ENCODE data around the gene C2CD4C.
"Not testable (repeated sequence)": the region's sequence is repeated elsewhere in the genome, so short reads cannot be mapped to it uniquely, and the experiment has no call there.

Gene C2CD4C

GRCh38 chr19:437041-437440, 28.1 kb upstream of the C2CD4C start:
- DNase-seq, result no peak

GRCh38 chr19:436413-436950, 27.5 kb upstream of the C2CD4C start:
- no peak for DNase-seq

- peak; percentile 41 for DNase-seq
Observed at GRCh38 chr19:435707-436412, 26.9 kb upstream of the C2CD4C start.

- DNase-seq, result peak; percentile 39
Observed at GRCh38 chr19:435056-435706, 26.2 kb upstream of the C2CD4C start.

- no peak for DNase-seq
Observed at GRCh38 chr19:434152-434960, 25.4 kb upstream of the C2CD4C start.

GRCh38 chr19:430701-431100, 21.8 kb upstream of the C2CD4C start:
- DNase-seq, result no peak

GRCh38 chr19:428149-428548, 19.2 kb upstream of the C2CD4C start:
- DNase-seq, result peak; percentile 44

GRCh38 chr19:427675-428074, 18.7 kb upstream of the C2CD4C start:
- not testable (repeated sequence) for DNase-seq

- DNase-seq, result peak; percentile 44
Observed at GRCh38 chr19:426725-427445, 17.9 kb upstream of the C2CD4C start.

GRCh38 chr19:425056-425455, 16.1 kb upstream of the C2CD4C start:
- DNase-seq, result no peak

- no peak for DNase-seq
Observed at GRCh38 chr19:424546-424945, 15.6 kb upstream of the C2CD4C start.

- DNase-seq, result no peak
Observed at GRCh38 chr19:423691-424466, 14.9 kb upstream of the C2CD4C start.

GRCh38 chr19:422917-423226, 13.9 kb upstream of the C2CD4C start:
- DNase-seq, result not testable (repeated sequence)

- DNase-seq, result no peak
Observed at GRCh38 chr19:422213-422916, 13.4 kb upstream of the C2CD4C start.

GRCh38 chr19:419721-420515, 11.0 kb upstream of the C2CD4C start:
- no peak for DNase-seq

- DNase-seq, result peak; percentile 22
Observed at GRCh38 chr19:418761-419671, 10.1 kb upstream of the C2CD4C start.

- no peak for DNase-seq
Observed at GRCh38 chr19:416416-416815, 7.5 kb upstream of the C2CD4C start.

- no peak for DNase-seq
Observed at GRCh38 chr19:415292-415691, 6.3 kb upstream of the C2CD4C start.

- peak; percentile 1 for DNase-seq
Observed at GRCh38 chr19:413756-414420, 4.9 kb upstream of the C2CD4C start.
